Omental fat pad (tissue), 4 donors: ENCODE results near the gene ASB2. TPM values are rescaled to one million over a fixed set of nuclear protein-coding genes. Genes with fewer than 3 reads are reported as not detected.
A peak's percentile ranks its signal among the peaks of the same experiment; 100 is the strongest.

ENCODE experiments used
- ATAC-seq: fragments of 150-250 bp; one replicate; pipeline ENCODE4 v1.9.1; 2016; ENCODE audit warnings: mild to moderate bottlenecking, moderate library complexity; ENCODE audit not compliant: low FRiP score
- DNase-seq: peaks from one replicate; pipeline ENCODE4 v3.0.0-alpha.2; 2019; ENCODE audit warnings: low spot score
- total RNA-seq, 4 donors: library from RNA; depleted of rRNA; stranded (reverse); fragments of >200 nt; gene quantifications; one replicate each; pipeline ENCODE4 v1.1.0, GENCODE V29; 2016
- TF ChIP-seq, protein P1 (sequence below), 3 donors: fragments of 450-650 bp; IDR thresholded peaks; one replicate each; pipeline ENCODE4 v1.5.1; 2016 to 2017; ENCODE audit warnings: antibody characterized with exemption in 3 of 3, mild to moderate bottlenecking in 3 of 3, moderate library complexity in 2 of 3

Gene ASB2
- total RNA-seq, 4 donors from 2014 or later = 0.36 to 2.4 (median 0.56) TPM

DNA sequence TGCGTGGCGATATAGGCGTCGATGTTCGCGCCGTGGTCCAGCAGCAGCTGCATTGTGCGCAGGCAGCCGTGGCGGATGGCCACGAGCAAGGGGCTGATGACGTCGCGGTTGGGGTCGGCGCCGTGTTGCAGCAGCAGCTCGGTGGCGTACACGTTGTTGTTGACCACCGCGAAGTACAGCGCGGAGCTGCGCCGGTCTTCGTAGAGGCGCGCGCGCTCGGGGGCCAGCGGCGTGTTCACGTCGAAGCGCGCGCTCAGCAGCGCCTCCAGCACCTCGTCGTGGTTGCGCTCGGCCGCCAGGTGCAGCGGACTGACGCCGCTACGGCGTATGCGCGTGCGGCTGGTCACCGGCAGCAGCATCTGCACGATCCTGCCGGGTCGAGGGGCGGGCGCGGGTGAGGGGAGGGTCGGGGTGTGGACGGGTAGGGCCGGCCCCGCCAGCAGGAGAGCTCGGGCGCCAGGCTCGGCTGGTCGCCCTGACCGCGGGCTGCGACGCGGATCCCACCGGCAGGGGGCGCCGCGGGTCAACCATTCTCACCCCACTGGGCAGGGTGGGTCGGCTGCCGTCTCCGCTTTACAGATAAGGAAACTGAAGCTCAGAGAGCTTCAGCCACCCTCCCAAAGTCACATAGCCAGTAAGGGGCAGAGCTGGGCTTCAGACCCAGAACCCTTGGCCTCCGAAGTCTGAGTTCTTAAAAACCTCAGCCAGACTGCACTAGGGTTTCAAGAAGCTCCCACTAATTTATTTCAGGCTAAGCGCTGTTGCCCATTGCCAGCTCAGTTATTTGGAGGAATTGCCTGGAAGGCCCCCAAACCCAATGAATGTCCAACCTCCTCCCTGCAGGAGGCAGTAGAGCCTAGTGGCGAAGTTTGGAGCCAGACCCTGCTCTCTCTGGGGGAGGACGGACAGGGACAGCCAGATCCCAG, 36.8 kb downstream of the ASB2 start:
- ATAC-seq (peak; percentile 72), DNase-seq (peak; percentile 72)
- TF ChIP-seq, protein P1, sequence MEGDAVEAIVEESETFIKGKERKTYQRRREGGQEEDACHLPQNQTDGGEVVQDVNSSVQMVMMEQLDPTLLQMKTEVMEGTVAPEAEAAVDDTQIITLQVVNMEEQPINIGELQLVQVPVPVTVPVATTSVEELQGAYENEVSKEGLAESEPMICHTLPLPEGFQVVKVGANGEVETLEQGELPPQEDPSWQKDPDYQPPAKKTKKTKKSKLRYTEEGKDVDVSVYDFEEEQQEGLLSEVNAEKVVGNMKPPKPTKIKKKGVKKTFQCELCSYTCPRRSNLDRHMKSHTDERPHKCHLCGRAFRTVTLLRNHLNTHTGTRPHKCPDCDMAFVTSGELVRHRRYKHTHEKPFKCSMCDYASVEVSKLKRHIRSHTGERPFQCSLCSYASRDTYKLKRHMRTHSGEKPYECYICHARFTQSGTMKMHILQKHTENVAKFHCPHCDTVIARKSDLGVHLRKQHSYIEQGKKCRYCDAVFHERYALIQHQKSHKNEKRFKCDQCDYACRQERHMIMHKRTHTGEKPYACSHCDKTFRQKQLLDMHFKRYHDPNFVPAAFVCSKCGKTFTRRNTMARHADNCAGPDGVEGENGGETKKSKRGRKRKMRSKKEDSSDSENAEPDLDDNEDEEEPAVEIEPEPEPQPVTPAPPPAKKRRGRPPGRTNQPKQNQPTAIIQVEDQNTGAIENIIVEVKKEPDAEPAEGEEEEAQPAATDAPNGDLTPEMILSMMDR (IDR thresholded peaks at IDR 0.05) = peak in 2 of 3 donors; percentile 33 to 72

DNA sequence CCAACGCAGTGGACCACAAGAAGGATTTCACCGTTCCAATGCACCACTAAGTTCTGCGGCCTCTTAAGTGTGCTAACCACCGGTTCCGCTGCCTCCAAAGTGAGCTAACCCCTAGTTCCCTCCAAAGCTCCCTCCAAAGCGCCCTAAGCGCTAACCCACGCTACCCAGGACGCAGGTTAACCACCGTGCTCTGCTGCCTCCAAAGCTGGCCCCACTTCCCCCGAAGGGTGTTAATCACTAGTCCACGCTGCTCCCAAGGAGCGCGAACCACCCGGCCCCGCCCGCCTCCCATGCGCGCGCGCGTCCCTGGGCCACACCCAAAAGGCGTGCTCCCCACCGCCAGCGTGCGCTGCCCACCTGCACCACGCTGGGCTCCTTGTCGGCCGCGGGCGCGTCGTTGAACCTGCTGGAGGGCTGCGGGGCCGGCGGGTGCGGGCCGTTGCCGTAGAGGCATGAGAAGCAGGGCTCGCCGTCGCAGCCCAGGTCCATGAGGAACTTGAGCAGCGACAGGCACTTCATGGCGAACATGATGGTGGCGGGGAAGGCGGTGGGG, 37.5 kb downstream of the ASB2 start:
- DNase-seq (no peak), ATAC-seq (no peak)
- TF ChIP-seq, protein P1 (IDR thresholded peaks at IDR 0.05) = no peak

DNA sequence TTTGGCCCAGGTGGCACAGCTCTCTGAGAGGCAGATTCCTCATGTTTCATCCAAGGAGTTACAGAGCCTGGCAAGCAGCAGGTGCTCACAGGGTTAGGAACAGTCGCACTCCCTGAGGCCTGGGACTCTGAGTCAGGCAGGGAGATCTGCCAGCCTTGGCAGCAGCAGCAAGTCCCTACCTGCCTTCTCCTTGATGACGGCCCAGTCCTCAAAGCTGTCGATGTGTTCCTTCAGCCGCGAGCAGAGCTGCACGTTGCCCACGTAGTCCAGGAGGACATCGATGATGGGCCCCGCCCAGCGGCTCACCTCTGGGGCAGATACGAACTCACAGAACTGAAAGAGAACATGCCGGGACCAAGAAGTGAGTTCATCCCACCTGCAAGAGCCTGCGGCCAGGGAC, 38.9 kb downstream of the ASB2 start:
- no peak for ATAC-seq
- TF ChIP-seq, protein P1 (IDR thresholded peaks at IDR 0.05) = no peak
- no peak for DNase-seq

DNA sequence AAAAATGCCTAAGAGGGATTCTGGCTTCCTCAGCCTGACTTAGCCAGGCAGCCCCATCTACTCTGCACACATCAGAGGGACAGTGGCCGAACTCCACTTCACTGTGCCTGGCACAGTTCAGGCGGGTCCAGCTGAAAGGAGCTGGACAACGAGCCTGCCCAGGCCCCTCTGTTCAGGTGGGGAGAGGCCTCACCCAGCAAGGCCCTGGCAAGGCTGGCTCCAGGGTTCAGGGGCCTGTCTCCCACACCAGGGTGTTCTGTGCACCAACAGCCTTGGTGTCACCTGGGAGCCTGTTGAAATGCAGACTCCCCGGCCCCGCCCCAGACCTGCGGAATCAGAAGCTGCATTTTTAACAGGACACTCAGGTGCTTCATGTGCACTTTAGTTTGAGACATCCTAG, 39.4 kb downstream of the ASB2 start:
- DNase-seq = no peak
- no peak for ATAC-seq
- TF ChIP-seq, protein P1 (IDR thresholded peaks at IDR 0.05) = no peak

DNA sequence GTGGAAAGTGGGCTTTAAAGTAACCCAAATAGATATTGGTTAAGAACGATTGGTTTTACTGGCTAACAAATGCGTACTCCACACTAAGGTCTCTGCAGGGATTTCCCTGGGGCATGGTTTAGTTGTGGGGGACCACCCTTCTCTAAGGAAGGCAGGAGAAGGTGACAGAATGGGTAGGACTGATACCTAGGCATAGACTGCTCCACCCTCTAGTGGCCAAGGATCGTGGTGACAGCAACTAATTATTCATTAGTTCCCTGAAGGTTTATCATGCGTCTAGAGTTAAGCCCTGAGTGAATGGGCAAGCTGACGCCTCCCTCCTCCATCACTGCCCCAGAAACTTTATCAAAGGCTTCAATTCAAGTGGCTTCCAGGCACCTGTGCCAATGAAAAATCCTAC, 40.1 kb downstream of the ASB2 start:
- ATAC-seq = no peak
- no peak for DNase-seq
- TF ChIP-seq, protein P1 (IDR thresholded peaks at IDR 0.05) = no peak

DNA sequence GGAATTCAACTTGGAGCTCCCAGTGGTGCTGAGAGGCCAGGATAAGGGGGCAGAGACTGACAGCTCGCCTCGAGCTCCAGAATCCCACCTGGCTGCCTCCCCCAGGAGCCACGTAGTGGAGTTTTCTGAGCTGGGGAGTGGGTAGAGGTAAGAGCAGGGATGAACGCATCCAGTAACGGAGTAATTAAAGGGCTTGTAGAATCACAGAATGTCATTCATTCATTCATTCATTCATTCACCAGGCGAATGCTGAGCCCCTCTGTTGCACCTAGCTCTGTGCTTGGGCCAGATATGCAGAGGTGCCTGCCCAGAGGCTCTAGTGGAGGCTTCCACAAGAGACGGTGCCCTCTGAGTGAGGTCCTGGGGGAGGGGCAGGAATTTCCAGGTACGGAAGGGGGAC, 41.2 kb downstream of the ASB2 start:
- DNase-seq (no peak), ATAC-seq (no peak)
- TF ChIP-seq, protein P1 (IDR thresholded peaks at IDR 0.05) = no peak
